HepG2 (cell line): ENCODE data around the gene DHRS12. TPM values are rescaled to one million over a fixed set of nuclear protein-coding genes. Genes with fewer than 3 reads are reported as not detected.

Experiments used
- ATAC-seq: fragments of 200-7000 bp; cut with Tn5 transposase; 3 replicates; pipeline ENCODE4 v1.9.1; 2020; ENCODE audit warnings: mild to moderate bottlenecking, moderate library complexity
- BruUV-seq: library from RNA; stranded (reverse); fragments of 400-500 nt; replicated peaks from 2 replicates; lab custom pipeline; 2021; lab: Mats Ljungman, UMichigan
- CTCF ChIA-PET: fragments of 300-600 bp; formaldehyde crosslinking; extraction: SDS; loops from one replicate; lab custom pipeline; 2021; ENCODE audit warnings: low total read pairs, inconsistent platforms, low intra/inter-chr PET ratio; lab: Yijun Ruan, JAX
- POLR2A ChIA-PET: fragments of 350-600 bp; sonication (Branson Sonifier 250); formaldehyde crosslinking; loops from one replicate; lab custom pipeline; 2020; ENCODE audit warnings: antibody characterized with exemption, inconsistent platforms; lab: Yijun Ruan, JAX
- DNase-seq: peaks from one replicate; pipeline ENCODE4 v3.0.0-alpha.2; 2015; ENCODE audit warnings: low spot score
- FAIRE-seq: peaks from 3 replicates; lab custom pipeline; 2011; peaks lifted over from hg19 to GRCh38; lab: Jason Lieb, UNC
- H2AFZ ChIP-seq: one replicate; pipeline ENCODE4 v1.6.1; 2011; ENCODE audit warnings: low read length, inconsistent platforms
- H3K27ac ChIP-seq: fragments of 300-600 bp; 3 replicates; pipeline ENCODE4 v1.8.0; 2011; ENCODE audit warnings: mixed run types, mild to moderate bottlenecking, mixed read lengths, low read length, inconsistent platforms; ENCODE audit not compliant: insufficient read depth; ENCODE audit errors: extremely low read length
- H3K27me3 ChIP-seq, 2 experiments: fragments of 200-600 bp in 1 of 2; 2 replicates in 1 of 2; 3 replicates in 1 of 2; pipeline versions ENCODE4 v1.6.0 to v1.8.0; 2011; ENCODE audit warnings: low read length in 2 of 2, mild to moderate bottlenecking in 2 of 2, moderate library complexity in 2 of 2, inconsistent platforms in 1 of 2; ENCODE audit not compliant: insufficient read depth in 2 of 2, control insufficient read depth in 1 of 2
- H3K36me3 ChIP-seq, 2 experiments: fragments of 200-600 bp in 1 of 2; replicated peaks in 1 of 2; 2 replicates in 1 of 2; 3 replicates in 1 of 2; pipeline versions ENCODE4 v1.5.1 to v1.8.0; 2011; ENCODE audit warnings: low read length in 2 of 2, inconsistent platforms in 1 of 2; ENCODE audit not compliant: insufficient read depth in 2 of 2, control insufficient read depth in 1 of 2
- H3K4me1 ChIP-seq: 2 replicates; pipeline ENCODE4 v1.5.1; 2012; ENCODE audit warnings: low read length, inconsistent platforms; ENCODE audit not compliant: insufficient read depth
- H3K4me2 ChIP-seq: 2 replicates; pipeline ENCODE4 v1.6.0; 2011; ENCODE audit warnings: low read depth, low read length, inconsistent platforms
- H3K4me3 ChIP-seq, 3 experiments: fragments of 200-600 bp in 1 of 3; sonication (generic), shearing (Covaris generic) in 1 of 3; replicated peaks in 1 of 3; 2 replicates each; pipeline ENCODE4 v1.5.1; 2011 to 2016; ENCODE audit warnings: low read length in 3 of 3, inconsistent platforms in 2 of 3, low read depth in 2 of 3, mild to moderate bottlenecking in 2 of 3, control low read depth in 1 of 3, mixed read lengths in 1 of 3; ENCODE audit not compliant: insufficient read depth in 1 of 3
- H3K79me2 ChIP-seq: one replicate; pipeline ENCODE4 v1.6.1; 2011; ENCODE audit warnings: low read length, inconsistent platforms; ENCODE audit not compliant: insufficient read depth
- H3K9ac ChIP-seq: 2 replicates; pipeline ENCODE4 v1.6.0; 2011; ENCODE audit warnings: mild to moderate bottlenecking, low read depth, low read length, inconsistent platforms; ENCODE audit not compliant: insufficient read depth
- H3K9me3 ChIP-seq: 2 replicates; pipeline ENCODE4 v1.5.1; 2012; ENCODE audit warnings: mild to moderate bottlenecking, low read length
- H4K20me1 ChIP-seq: 2 replicates; pipeline ENCODE4 v1.6.0; 2011; ENCODE audit warnings: inconsistent platforms, mild to moderate bottlenecking, low read length, moderate library complexity; ENCODE audit not compliant: insufficient read depth
- GTF3A ChIP-seq: sonication (generic); formaldehyde crosslinking; conservative IDR thresholded peaks from 2 replicates; pipeline ENCODE4 v1.4.0; 2020; ENCODE audit warnings: mild to moderate bottlenecking, missing genetic modification reagents
- MAF1 ChIP-seq: sonication (generic); formaldehyde crosslinking; IDR thresholded peaks from 2 replicates; pipeline ENCODE4 v1.5.0; 2020; ENCODE audit warnings: missing genetic modification reagents, borderline replicate concordance
- REPIN1 ChIP-seq: sonication (generic); formaldehyde crosslinking; IDR thresholded peaks from 2 replicates; pipeline ENCODE4 v1.8.0; 2022; ENCODE audit warnings: missing genetic modification reagents, low read depth, mild to moderate bottlenecking, borderline replicate concordance
- RFX3 ChIP-seq: IDR thresholded peaks from 2 replicates; pipeline ENCODE4 v1.6.1; 2016; ENCODE audit warnings: missing biosample characterization, missing genetic modification reagents
- TBX2 ChIP-seq: sonication (generic); formaldehyde crosslinking; IDR thresholded peaks from 2 replicates; pipeline ENCODE4 v1.5.0; 2020; ENCODE audit warnings: missing genetic modification reagents, mild to moderate bottlenecking, borderline replicate concordance
- ZNF501 ChIP-seq: sonication (generic); formaldehyde crosslinking; IDR thresholded peaks from 2 replicates; pipeline ENCODE4 v1.5.1; 2020; ENCODE audit warnings: mild to moderate bottlenecking, moderate library complexity, missing genetic modification reagents
- ZNF839 ChIP-seq: sonication (generic); formaldehyde crosslinking; IDR thresholded peaks from 2 replicates; pipeline ENCODE4 v1.4.0; 2020; ENCODE audit warnings: missing genetic modification reagents, mild to moderate bottlenecking, borderline replicate concordance
- ZSCAN31 ChIP-seq: sonication (generic); formaldehyde crosslinking; IDR thresholded peaks from 2 replicates; pipeline ENCODE4 v1.5.0; 2020; ENCODE audit warnings: low read depth, mild to moderate bottlenecking, missing genetic modification reagents
- WGBS: methylation state at CpG from one replicate; pipeline ENCODE4 v1.1.6; 2017; ENCODE audit warnings: low lambda C conversion rate; 5-methylcytosine and 5-hydroxymethylcytosine counted together
- in situ Hi-C: cut with HindIII; loops from 2 replicates; pipeline ENCODE4 v1.10.0; 2017; ENCODE audit warnings: low pct_unique_long_range_greater_than_20kb; ENCODE audit not compliant: extremely low pct_ligation_motif_present
- intact Hi-C: fragments of 100-400 bp; cut with micrococcal nuclease; formaldehyde crosslinking; loops from one replicate; pipeline ENCODE4 v1.10.0; 2022; ENCODE audit not compliant: unreplicated experiment
- polyA plus RNA-seq, 8 experiments: library from polyadenylated mRNA; depleted of rRNA in 3 of 8; stranded (reverse) in 7 of 8; unstranded in 1 of 8; fragments of >200 nt; fragmentation: Illumina TruSeq in 4 of 8; extraction: Trizol in 4 of 8; gene quantifications; 2 replicates each; pipeline versions ENCODE4 v1.2.1 to v1.2.3, GENCODE V29; 2011 to 2016; ENCODE audit warnings: low read depth in 4 of 8, missing spikeins in 1 of 8, mixed read lengths in 1 of 8; ENCODE audit not compliant: insufficient read depth in 1 of 8
- total RNA-seq, 5 experiments: library from RNA; depleted of rRNA; stranded (reverse); fragments of >200 nt; fragmentation: Illumina TruSeq; extraction: Trizol; gene quantifications; 2 replicates each; pipeline ENCODE4 v1.2.3, GENCODE V29; 2016; ENCODE audit warnings: low read depth in 1 of 5

DHRS12 gene
- total and polyA plus RNA-seq, 2 of the 13 experiments (the other 11 are each of a cell fraction or from before 2014, with no cell fraction given) = 7.2 to 8.4 TPM

- no peak for DNase-seq
- WGBS = 61% methylated on average over 5 of the region's 9 CpGs
- ChIA-PET CTCF (no interaction called here), POLR2A (interaction anchor here (0.8 to 4.1 kb wide), 7 partner anchors 9 to 370 kb away, joined by 3 to 19 read pairs (median 3); partner anchors contain the start of gene INTS6)
- no peaks in the 10 kb centered on the region for H3K36me3 ChIP-seq
- in situ Hi-C loops = no loop called here
- peak overlapping the region; percentile 97 for H3K9ac ChIP-seq
- H4K20me1 ChIP-seq = no peaks in the 10 kb centered on the region
- H3K27ac ChIP-seq = peak overlapping the region; percentile 77
- TSS peak; percentile 81 for BruUV-seq
- peak overlapping the region; percentile 95 for H3K4me2 ChIP-seq
- ATAC-seq = peak; percentile 7
- no peaks in the 10 kb centered on the region for H3K79me2 ChIP-seq
- H2AFZ ChIP-seq = no peak overlapping the region
- peaks cover 53% of the 10 kb centered on the region for H3K4me1 ChIP-seq
- H3K27me3 ChIP-seq = no peaks in the 10 kb centered on the region
- TF ChIP-seq GTF3A (no peak), TBX2 (CRISPR knock-in tag) (peak; percentile 14; the same call in 1 of the 2 replicates), MAF1 (CRISPR knock-in tag) (no peak), ZSCAN31 (0 out of 2 replicates have a peak, but pooled peaks have one; percentile 1), RFX3 (CRISPR knock-in tag) (peak; percentile 45; the same call in 1 of the 2 replicates), REPIN1 (peak; percentile 18; the same call in 1 of the 2 replicates), ZNF501 (CRISPR knock-in tag) (peak; percentile 5; the same call in 1 of the 2 replicates), ZNF839 (CRISPR knock-in tag) (0 out of 2 replicates have a peak, but pooled peaks have one; percentile 15)
- intact Hi-C loops = loop anchor here (2.0 kb wide), 1 partner anchor 350 kb away; the partner anchor contains the start of gene INTS6
- H3K9me3 ChIP-seq = no peaks in the 10 kb centered on the region
- peak overlapping the region; percentile 68 to 85 (median 75) for H3K4me3 ChIP-seq
- FAIRE-seq = no peak
Observed at GRCh38 chr13:51802631-51803418, 1.1 kb downstream of the DHRS12 start.
